Measurements from ENCODE around the gene PPP1R3G.

The PPP1R3G gene

GRCh38 chr6:5083307-5083583 lies 1.9 kb upstream of the PPP1R3G start:
- Mint-ChIP-seq H3K27ac (no peak overlapping the region), H3K36me3 (no peaks in the 10 kb centered on the region), H3K4me3 (no peak overlapping the region), H3K4me1 (no peaks in the 10 kb centered on the region), H3K9me3 (no peaks in the 10 kb centered on the region)
- ATAC-seq, result no peak
- no peak for DNase-seq (ENCODE audit: low spot score in 2 of 2)

GRCh38 chr6:5083813-5084359 lies 1.3 kb upstream of the PPP1R3G start:
- H3K9me3 Mint-ChIP-seq, result no peaks in the 10 kb centered on the region
- H3K36me3 Mint-ChIP-seq, result no peaks in the 10 kb centered on the region
- H3K27ac Mint-ChIP-seq, result no peak overlapping the region
- DNase-seq (ENCODE audit: low spot score in 2 of 2) (no peak), ATAC-seq (no peak)
- no peaks in the 10 kb centered on the region for H3K4me1 Mint-ChIP-seq
- peak overlapping the region; percentile 40 for H3K4me3 Mint-ChIP-seq

DNA sequence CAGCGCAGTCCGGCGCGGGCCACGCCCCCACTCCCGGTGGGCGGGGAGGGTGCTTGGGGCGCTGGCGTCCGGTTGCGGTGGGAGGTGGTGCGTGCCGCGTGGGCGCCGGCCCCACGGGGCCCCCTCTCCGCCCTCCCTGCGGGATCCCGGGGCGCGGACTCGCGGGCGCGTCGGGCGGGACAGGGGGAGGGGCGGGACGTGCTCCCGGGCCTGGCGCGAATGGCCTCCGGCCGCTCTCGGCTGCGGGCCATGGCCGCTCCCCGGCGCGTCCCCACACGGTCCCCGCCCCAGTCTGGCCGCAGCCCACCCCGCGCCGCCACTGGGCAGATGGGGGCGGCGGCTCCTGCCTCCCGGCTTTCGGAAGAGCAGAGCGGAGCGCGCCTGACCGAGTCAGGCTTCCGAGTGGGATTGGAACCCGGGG lies 771 bp upstream of the PPP1R3G start:
- Mint-ChIP-seq H3K4me3 (peak overlapping the region; percentile 40), H3K9me3 (no peaks in the 10 kb centered on the region), H3K27ac (no peak overlapping the region), H3K36me3 (no peaks in the 10 kb centered on the region), H3K4me1 (no peaks in the 10 kb centered on the region)
- ATAC-seq (peak; percentile 25), DNase-seq (ENCODE audit: low spot score in 2 of 2) (no peak)

GRCh38 chr6:5085648-5086293 lies 630 bp downstream of the PPP1R3G start:
- H3K4me1 Mint-ChIP-seq, result no peaks in the 10 kb centered on the region
- H3K4me3 Mint-ChIP-seq, result peak overlapping the region; percentile 40
- no peak overlapping the region for H3K27ac Mint-ChIP-seq
- ATAC-seq, result peak; percentile 43
- H3K9me3 Mint-ChIP-seq, result no peaks in the 10 kb centered on the region
- H3K36me3 Mint-ChIP-seq, result no peaks in the 10 kb centered on the region
- DNase-seq (ENCODE audit: low spot score in 2 of 2), result no peak

DNA sequence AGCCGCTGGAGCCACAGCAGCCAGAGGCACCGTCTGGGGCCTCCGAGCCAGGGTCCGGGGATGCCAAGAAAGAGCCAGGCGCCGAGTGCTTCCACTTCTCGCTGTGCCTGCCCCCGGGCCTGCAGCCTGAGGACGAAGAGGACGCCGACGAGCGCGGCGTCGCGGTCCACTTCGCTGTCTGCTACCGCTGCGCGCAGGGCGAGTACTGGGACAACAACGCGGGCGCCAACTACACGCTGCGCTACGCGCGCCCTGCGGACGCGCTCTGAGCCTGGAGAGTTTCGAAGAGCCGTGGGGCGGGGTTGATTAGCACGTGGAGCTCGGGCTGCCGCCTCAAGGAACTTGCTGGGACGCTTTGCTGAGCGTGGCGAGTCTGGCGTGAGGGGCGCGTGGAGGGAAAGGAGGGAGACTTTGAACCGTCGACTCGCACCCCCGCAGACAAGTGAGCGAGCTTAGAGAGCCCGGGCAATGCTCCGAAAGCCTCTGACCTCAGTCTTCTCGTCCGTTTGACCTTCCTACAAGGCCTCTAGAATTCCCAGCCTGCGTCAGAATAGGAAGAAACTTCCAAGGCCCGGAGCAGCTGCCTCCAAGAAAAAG lies 1.3 kb downstream of the PPP1R3G start:
- Mint-ChIP-seq H3K36me3 (no peaks in the 10 kb centered on the region), H3K9me3 (no peaks in the 10 kb centered on the region), H3K4me3 (no peak overlapping the region), H3K27ac (no peak overlapping the region), H3K4me1 (no peaks in the 10 kb centered on the region)
- no peak for DNase-seq (ENCODE audit: low spot score in 2 of 2)
- no peak for ATAC-seq

DNA sequence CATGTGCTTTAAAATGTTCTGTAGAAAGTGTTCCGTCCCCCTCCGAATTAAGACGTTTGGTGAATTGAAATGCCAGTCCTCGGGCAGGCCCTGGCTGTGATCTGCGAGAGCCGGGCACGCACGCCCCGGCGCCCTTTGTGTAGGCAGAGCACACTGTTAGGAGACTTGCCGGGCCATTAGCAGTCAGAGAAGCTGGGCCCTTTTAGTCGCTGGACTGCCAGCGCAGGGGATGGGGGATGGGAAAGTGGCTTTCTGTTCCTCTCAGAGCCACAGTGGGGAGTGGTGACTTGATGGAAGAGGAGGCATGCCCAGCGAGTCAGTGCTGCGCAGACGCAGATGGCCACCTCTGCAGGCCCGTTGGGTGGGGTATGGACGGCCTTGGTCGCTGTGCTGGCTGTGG lies 2.2 kb downstream of the PPP1R3G start:
- H3K4me3 Mint-ChIP-seq, result no peak overlapping the region
- H3K9me3 Mint-ChIP-seq, result no peaks in the 10 kb centered on the region
- no peaks in the 10 kb centered on the region for H3K4me1 Mint-ChIP-seq
- H3K27ac Mint-ChIP-seq, result no peak overlapping the region
- DNase-seq (ENCODE audit: low spot score in 2 of 2), result no peak
- H3K36me3 Mint-ChIP-seq, result no peaks in the 10 kb centered on the region
- no peak for ATAC-seq

DNA sequence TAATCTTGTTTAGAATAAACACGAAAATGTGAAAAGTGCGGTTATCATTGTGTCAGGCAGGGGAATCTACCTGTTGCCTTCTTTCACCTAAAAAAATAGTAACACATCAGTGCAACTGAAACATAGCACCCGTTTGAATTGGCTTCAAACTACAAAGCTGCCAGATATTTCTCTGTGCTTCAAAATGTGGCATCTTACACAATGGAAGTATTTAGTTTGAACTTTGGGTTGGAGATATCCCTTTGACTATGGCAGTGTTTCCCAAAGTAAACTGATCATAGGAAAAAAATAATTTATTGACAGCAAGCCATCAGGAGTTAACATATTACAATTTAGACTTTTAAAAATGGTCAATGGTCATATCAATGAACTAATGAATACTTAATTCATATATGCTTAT lies 3.6 kb downstream of the PPP1R3G start:
- Mint-ChIP-seq H3K36me3 (no peaks in the 10 kb centered on the region), H3K4me1 (no peaks in the 10 kb centered on the region), H3K9me3 (no peaks in the 10 kb centered on the region), H3K27ac (no peak overlapping the region), H3K4me3 (no peak overlapping the region)
- ATAC-seq (no peak), DNase-seq (ENCODE audit: low spot score in 2 of 2) (no peak)

GRCh38 chr6:5089481-5090438 lies 4.6 kb downstream of the PPP1R3G start:
- H3K36me3 Mint-ChIP-seq, result no peaks in the 10 kb centered on the region
- DNase-seq (ENCODE audit: low spot score in 2 of 2) (no peak), ATAC-seq (no peak)
- no peak overlapping the region for H3K4me3 Mint-ChIP-seq
- H3K4me1 Mint-ChIP-seq, result no peaks in the 10 kb centered on the region
- H3K27ac Mint-ChIP-seq, result no peak overlapping the region
- no peaks in the 10 kb centered on the region for H3K9me3 Mint-ChIP-seq

- H3K9me3 Mint-ChIP-seq, result no peaks in the 10 kb centered on the region
- H3K36me3 Mint-ChIP-seq, result no peaks in the 10 kb centered on the region
- H3K4me3 Mint-ChIP-seq, result no peak overlapping the region
- ATAC-seq (peak; percentile 52), DNase-seq (ENCODE audit: low spot score in 2 of 2) (no peak)
- H3K4me1 Mint-ChIP-seq, result no peaks in the 10 kb centered on the region
- H3K27ac Mint-ChIP-seq, result no peak overlapping the region
These were observed 5.5 kb downstream of the PPP1R3G start for GRCh38 chr6:5090603-5091002.

- no peak for DNase-seq (ENCODE audit: low spot score in 2 of 2)
- H3K27ac Mint-ChIP-seq, result no peak overlapping the region
- no peaks in the 10 kb centered on the region for H3K9me3 Mint-ChIP-seq
- no peaks in the 10 kb centered on the region for H3K36me3 Mint-ChIP-seq
- H3K4me1 Mint-ChIP-seq, result no peaks in the 10 kb centered on the region
- no peak for ATAC-seq
- H3K4me3 Mint-ChIP-seq, result no peak overlapping the region
These were observed 6.3 kb downstream of the PPP1R3G start for GRCh38 chr6:5091210-5092069.

DNA sequence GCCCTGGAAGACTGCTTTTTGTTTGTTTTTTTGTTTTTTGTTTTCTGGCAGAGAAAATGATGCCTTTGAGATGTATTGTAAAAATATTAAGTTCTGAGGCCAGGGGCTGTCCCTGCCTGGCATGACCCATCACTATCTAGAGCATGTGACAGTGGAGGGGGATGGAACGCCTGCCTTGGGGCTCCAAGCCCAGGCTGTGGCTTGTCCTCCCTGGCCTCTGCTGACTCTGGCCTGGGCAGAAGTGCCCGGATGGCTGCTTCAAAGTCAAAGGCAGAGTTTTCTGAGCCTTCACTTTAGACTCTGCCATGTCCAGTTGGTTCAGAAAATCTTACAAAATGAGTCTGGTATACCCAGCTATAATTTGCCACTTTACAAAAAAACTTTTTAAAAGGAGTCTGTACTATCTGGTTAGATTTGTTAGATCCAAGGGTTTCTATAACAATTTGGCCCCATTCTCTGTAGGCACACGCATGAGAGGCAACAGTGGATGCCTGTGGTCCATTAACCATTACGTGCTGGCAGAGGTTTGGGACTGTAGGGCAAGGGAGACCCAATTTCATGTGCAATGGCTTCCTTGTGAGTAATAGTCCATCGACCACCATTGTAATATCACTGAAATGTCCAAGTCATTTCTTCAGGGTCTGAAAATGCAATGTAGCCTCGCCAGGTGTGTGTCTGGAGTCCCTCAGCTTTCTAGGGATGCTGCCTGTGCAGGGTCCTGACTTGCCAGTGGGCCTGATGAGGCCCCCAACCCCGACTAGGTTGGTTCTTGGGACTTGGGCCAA lies 8.3 kb downstream of the PPP1R3G start:
- Mint-ChIP-seq H3K27ac (no peak overlapping the region), H3K36me3 (no peaks in the 10 kb centered on the region), H3K9me3 (no peaks in the 10 kb centered on the region), H3K4me3 (no peak overlapping the region), H3K4me1 (no peaks in the 10 kb centered on the region)
- DNase-seq (ENCODE audit: low spot score in 2 of 2), result no peak
- ATAC-seq, result no peak

- Mint-ChIP-seq H3K9me3 (no peaks in the 10 kb centered on the region), H3K4me1 (no peaks in the 10 kb centered on the region), H3K36me3 (no peaks in the 10 kb centered on the region), H3K4me3 (no peak overlapping the region), H3K27ac (no peak overlapping the region)
- ATAC-seq (no peak), DNase-seq (ENCODE audit: low spot score in 2 of 2) (no peak)
These were observed 9.2 kb downstream of the PPP1R3G start for GRCh38 chr6:5094327-5094726.

- ATAC-seq (no peak), DNase-seq (ENCODE audit: low spot score in 2 of 2) (no peak)
- Mint-ChIP-seq H3K36me3 (no peaks in the 10 kb centered on the region), H3K9me3 (no peaks in the 10 kb centered on the region), H3K4me1 (no peaks in the 10 kb centered on the region), H3K27ac (no peak overlapping the region), H3K4me3 (no peak overlapping the region)
These were observed 10.1 kb downstream of the PPP1R3G start for GRCh38 chr6:5095236-5095635.

GRCh38 chr6:5096482-5096881 lies 11.3 kb downstream of the PPP1R3G start:
- Mint-ChIP-seq H3K36me3 (no peaks in the 10 kb centered on the region), H3K4me1 (no peaks in the 10 kb centered on the region), H3K4me3 (no peak overlapping the region), H3K9me3 (no peaks in the 10 kb centered on the region), H3K27ac (no peak overlapping the region)
- ATAC-seq (no peak), DNase-seq (ENCODE audit: low spot score in 2 of 2) (no peak)
